Mesothelial cell of epicardium (in vitro differentiated cells): ENCODE measurements around the gene RBM48. TPM values are rescaled to one million over a fixed set of nuclear protein-coding genes. Genes with fewer than 3 reads are reported as not detected.
A peak's percentile ranks its signal among the peaks of the same experiment; 100 is the strongest.

Experiments used
- DNase-seq, 2 experiments: peaks; one replicate each; pipeline ENCODE4 v3.0.0; 2021; ENCODE audit warnings: low spot score in 2 of 2; ENCODE audit not compliant: unreplicated experiment in 2 of 2
- H3K27ac Mint-ChIP-seq: 2 replicates; pipeline ENCODE4 v1.8.0; 2021; ENCODE audit warnings: mixed read lengths
- H3K27me3 Mint-ChIP-seq: 2 replicates; pipeline ENCODE4 v1.8.0; 2021; ENCODE audit warnings: low read depth, mixed read lengths
- H3K36me3 Mint-ChIP-seq: 2 replicates; pipeline ENCODE4 v1.8.0; 2021; ENCODE audit warnings: mixed read lengths
- H3K4me1 Mint-ChIP-seq: 2 replicates; pipeline ENCODE4 v1.8.0; 2021; ENCODE audit warnings: mixed read lengths
- H3K4me3 Mint-ChIP-seq: 2 replicates; pipeline ENCODE4 v1.8.0; 2021; ENCODE audit warnings: mild to moderate bottlenecking, moderate library complexity, mixed read lengths
- H3K9me3 Mint-ChIP-seq: 2 replicates; pipeline ENCODE4 v1.8.0; 2021; ENCODE audit warnings: mixed read lengths
- total RNA-seq: library from RNA; stranded (reverse); gene quantifications from 3 replicates; pipeline ENCODE4 v1.2.1, GENCODE V29; 2021
- TF ChIP-seq, protein P1 (sequence below): fragments of 200-600 bp; sonication (generic); IDR thresholded peaks from one replicate; pipeline ENCODE4 v1.5.0; 2021; ENCODE audit warnings: antibody characterized with exemption; ENCODE audit not compliant: unreplicated experiment

The RBM48 gene
- total RNA-seq, 1 donor from 2014 or later, result 14.3 TPM

DNA sequence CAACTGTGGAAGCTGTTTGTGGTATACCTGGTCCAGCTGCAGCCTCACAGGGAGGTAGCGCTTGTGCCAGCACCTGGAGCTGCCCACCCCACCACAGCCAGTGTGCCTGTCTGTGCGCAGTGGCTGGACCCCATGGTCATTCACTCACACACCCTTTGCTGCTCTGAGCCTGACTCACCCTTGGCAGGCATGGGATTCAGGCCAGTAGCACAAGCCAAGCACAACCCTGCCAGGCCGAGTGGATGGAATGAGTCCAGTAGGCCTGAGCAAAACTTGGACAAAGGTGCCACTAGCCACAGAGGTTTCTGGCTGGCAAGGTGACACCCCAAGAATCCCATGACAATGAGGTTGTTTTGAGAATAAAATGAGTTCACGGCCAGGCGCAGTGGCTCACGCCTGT is 19.0 kb downstream of the RBM48 start:
- no peaks in the 10 kb centered on the region for H3K36me3 Mint-ChIP-seq
- H3K9me3 Mint-ChIP-seq, result peaks cover 4% of the 10 kb centered on the region
- H3K27ac Mint-ChIP-seq, result no peak overlapping the region
- TF ChIP-seq, protein P1, sequence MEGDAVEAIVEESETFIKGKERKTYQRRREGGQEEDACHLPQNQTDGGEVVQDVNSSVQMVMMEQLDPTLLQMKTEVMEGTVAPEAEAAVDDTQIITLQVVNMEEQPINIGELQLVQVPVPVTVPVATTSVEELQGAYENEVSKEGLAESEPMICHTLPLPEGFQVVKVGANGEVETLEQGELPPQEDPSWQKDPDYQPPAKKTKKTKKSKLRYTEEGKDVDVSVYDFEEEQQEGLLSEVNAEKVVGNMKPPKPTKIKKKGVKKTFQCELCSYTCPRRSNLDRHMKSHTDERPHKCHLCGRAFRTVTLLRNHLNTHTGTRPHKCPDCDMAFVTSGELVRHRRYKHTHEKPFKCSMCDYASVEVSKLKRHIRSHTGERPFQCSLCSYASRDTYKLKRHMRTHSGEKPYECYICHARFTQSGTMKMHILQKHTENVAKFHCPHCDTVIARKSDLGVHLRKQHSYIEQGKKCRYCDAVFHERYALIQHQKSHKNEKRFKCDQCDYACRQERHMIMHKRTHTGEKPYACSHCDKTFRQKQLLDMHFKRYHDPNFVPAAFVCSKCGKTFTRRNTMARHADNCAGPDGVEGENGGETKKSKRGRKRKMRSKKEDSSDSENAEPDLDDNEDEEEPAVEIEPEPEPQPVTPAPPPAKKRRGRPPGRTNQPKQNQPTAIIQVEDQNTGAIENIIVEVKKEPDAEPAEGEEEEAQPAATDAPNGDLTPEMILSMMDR, result no peak
- no peak overlapping the region for H3K4me3 Mint-ChIP-seq
- no peaks in the 10 kb centered on the region for H3K27me3 Mint-ChIP-seq
- no peak for DNase-seq
- no peaks in the 10 kb centered on the region for H3K4me1 Mint-ChIP-seq

- TF ChIP-seq, protein P1, result no peak
- Mint-ChIP-seq H3K4me1 (no peaks in the 10 kb centered on the region), H3K9me3 (no peaks in the 10 kb centered on the region), H3K27ac (no peak overlapping the region), H3K27me3 (peaks cover 1% of the 10 kb centered on the region), H3K4me3 (no peak overlapping the region), H3K36me3 (no peaks in the 10 kb centered on the region)
- DNase-seq, result no peak
Measured at GRCh38 chr7:92550194-92550593, 21.6 kb downstream of the RBM48 start.

DNA sequence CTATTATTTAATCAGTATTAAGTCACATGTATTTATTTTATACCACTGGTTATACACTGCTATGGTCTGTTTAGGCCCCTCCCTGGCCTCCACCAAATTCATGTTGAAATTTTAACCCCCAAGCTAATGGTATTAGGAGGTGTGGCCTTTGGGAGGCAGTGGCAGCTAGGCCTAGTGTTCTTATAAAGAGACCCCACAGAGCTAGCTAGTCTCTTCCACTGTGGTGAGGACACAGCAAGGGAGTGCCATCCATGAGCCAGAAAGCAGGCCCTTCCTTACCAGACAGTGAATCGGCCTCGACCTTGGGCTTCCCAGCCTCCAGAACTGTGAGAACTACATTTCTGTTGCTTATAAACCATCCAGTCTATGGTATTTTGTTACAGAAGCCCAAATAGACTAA is 28.7 kb downstream of the RBM48 start:
- H3K4me1 Mint-ChIP-seq, result no peaks in the 10 kb centered on the region
- peaks cover 1% of the 10 kb centered on the region for H3K27me3 Mint-ChIP-seq
- no peaks in the 10 kb centered on the region for H3K9me3 Mint-ChIP-seq
- peaks cover 7% of the 10 kb centered on the region for H3K36me3 Mint-ChIP-seq
- no peak overlapping the region for H3K4me3 Mint-ChIP-seq
- TF ChIP-seq, protein P1, result no peak
- no peak for DNase-seq
- H3K27ac Mint-ChIP-seq, result no peak overlapping the region

GRCh38 chr7:92557808-92558362 is 29.3 kb downstream of the RBM48 start:
- H3K36me3 Mint-ChIP-seq, result peaks cover 9% of the 10 kb centered on the region
- no peak overlapping the region for H3K4me3 Mint-ChIP-seq
- peaks cover 1% of the 10 kb centered on the region for H3K27me3 Mint-ChIP-seq
- H3K27ac Mint-ChIP-seq, result no peak overlapping the region
- no peaks in the 10 kb centered on the region for H3K9me3 Mint-ChIP-seq
- DNase-seq, result no peak
- TF ChIP-seq, protein P1, result no peak
- H3K4me1 Mint-ChIP-seq, result no peaks in the 10 kb centered on the region

- H3K9me3 Mint-ChIP-seq, result no peaks in the 10 kb centered on the region
- TF ChIP-seq, protein P1, result no peak
- no peak overlapping the region for H3K4me3 Mint-ChIP-seq
- H3K36me3 Mint-ChIP-seq, result peaks cover 25% of the 10 kb centered on the region
- no peak for DNase-seq
- H3K27ac Mint-ChIP-seq, result no peak overlapping the region
- no peaks in the 10 kb centered on the region for H3K27me3 Mint-ChIP-seq
- no peaks in the 10 kb centered on the region for H3K4me1 Mint-ChIP-seq
Measured at GRCh38 chr7:92560602-92561001, 32.0 kb downstream of the RBM48 start.

- peak overlapping the region; percentile 32 for H3K27ac Mint-ChIP-seq
- H3K4me1 Mint-ChIP-seq, result no peaks in the 10 kb centered on the region
- no peak for DNase-seq
- no peak overlapping the region for H3K4me3 Mint-ChIP-seq
- H3K36me3 Mint-ChIP-seq, result peaks cover 33% of the 10 kb centered on the region
- no peaks in the 10 kb centered on the region for H3K9me3 Mint-ChIP-seq
- no peaks in the 10 kb centered on the region for H3K27me3 Mint-ChIP-seq
- TF ChIP-seq, protein P1, result no peak
Measured at GRCh38 chr7:92563345-92563744, 34.8 kb downstream of the RBM48 start.
